Upper lobe of left lung (tissue), 6 donors: ENCODE results near the gene ATG9B. TPM values are rescaled to one million over a fixed set of nuclear protein-coding genes. Genes with fewer than 3 reads are reported as not detected.

ENCODE experiments used
- ATAC-seq, 2 donors: fragments of 200-7000 bp; cut with Tn5 transposase; one replicate each; pipeline ENCODE4 v1.9.1; 2022; ENCODE audit warnings: mild to moderate bottlenecking in 2 of 2, moderate library complexity in 2 of 2; ENCODE audit not compliant: low FRiP score in 2 of 2
- DNase-seq, 2 donors: peaks; one replicate each; pipeline ENCODE4 v3.0.0-alpha.2; 2019 to 2020
- H3K27ac ChIP-seq, 4 donors: fragments of 200-600 bp; sonication (generic); one replicate each; pipeline ENCODE4 v1.5.1; 2016 to 2019
- H3K27me3 ChIP-seq, 4 donors: fragments of 200-600 bp; sonication (generic); one replicate each; pipeline ENCODE4 v1.5.1; 2017 to 2019
- H3K36me3 ChIP-seq, 4 donors: fragments of 200-600 bp; sonication (generic); one replicate each; pipeline ENCODE4 v1.5.1; 2016 to 2019
- H3K4me1 ChIP-seq, 4 donors: fragments of 200-600 bp; sonication (generic); one replicate each; pipeline ENCODE4 v1.5.1; 2018 to 2019
- H3K4me3 ChIP-seq, 4 donors: fragments of 200-600 bp; sonication (generic); one replicate each; pipeline ENCODE4 v1.5.1; 2017 to 2019; ENCODE audit warnings: mild to moderate bottlenecking in 2 of 4, moderate library complexity in 1 of 4
- H3K9me3 ChIP-seq, 4 donors: fragments of 200-600 bp; sonication (generic); one replicate each; pipeline ENCODE4 v1.5.1; 2018 to 2019
- EP300 ChIP-seq, 4 donors: sonication (generic); formaldehyde crosslinking; IDR thresholded peaks; one replicate each; pipeline ENCODE4 v1.5.1; 2017; ENCODE audit warnings: antibody characterized with exemption in 4 of 4, control low read depth in 2 of 4
- POLR2A ChIP-seq, 4 donors: fragments of 450-650 bp; IDR thresholded peaks; one replicate each; pipeline ENCODE4 v1.5.1; 2016 to 2017; ENCODE audit warnings: antibody characterized with exemption in 4 of 4, mild to moderate bottlenecking in 2 of 4
- POLR2AphosphoS5 ChIP-seq, 2 donors: sonication (generic); formaldehyde crosslinking; IDR thresholded peaks; one replicate each; pipeline ENCODE4 v1.5.1; 2017; ENCODE audit warnings: antibody characterized with exemption in 2 of 2
- WGBS, 2 donors: methylation state at CpG; one replicate each; pipeline ENCODE4 v1.1.5; 2017 to 2018; 5-methylcytosine and 5-hydroxymethylcytosine counted together
- total RNA-seq, 6 donors: library from RNA; depleted of rRNA in 4 of 6; stranded (reverse); fragments of >200 nt in 4 of 6; gene quantifications; one replicate each; pipeline versions ENCODE4 v1.1.0 to v1.2.1, GENCODE V29; 2016 to 2021
- TF ChIP-seq, protein P1 (sequence below), 6 experiments: fragments of 450-650 bp in 4 of 6; fragments of 200-600 bp in 2 of 6; sonication (generic) in 2 of 6; IDR thresholded peaks; one replicate each; pipeline ENCODE4 v1.5.1; 2016 to 2019; ENCODE audit warnings: antibody characterized with exemption in 6 of 6
- donor health status: DM: no; HTN: no; CAD: no; lungs with moderate emphysema.
- donor health status: DM: no; HTN: yes; CAD: no; lungs with severe emphysema.

The ATG9B gene
- total RNA-seq, 6 donors from 2014 or later, result 0.46 to 5.2 (median 1.0) TPM

DNA sequence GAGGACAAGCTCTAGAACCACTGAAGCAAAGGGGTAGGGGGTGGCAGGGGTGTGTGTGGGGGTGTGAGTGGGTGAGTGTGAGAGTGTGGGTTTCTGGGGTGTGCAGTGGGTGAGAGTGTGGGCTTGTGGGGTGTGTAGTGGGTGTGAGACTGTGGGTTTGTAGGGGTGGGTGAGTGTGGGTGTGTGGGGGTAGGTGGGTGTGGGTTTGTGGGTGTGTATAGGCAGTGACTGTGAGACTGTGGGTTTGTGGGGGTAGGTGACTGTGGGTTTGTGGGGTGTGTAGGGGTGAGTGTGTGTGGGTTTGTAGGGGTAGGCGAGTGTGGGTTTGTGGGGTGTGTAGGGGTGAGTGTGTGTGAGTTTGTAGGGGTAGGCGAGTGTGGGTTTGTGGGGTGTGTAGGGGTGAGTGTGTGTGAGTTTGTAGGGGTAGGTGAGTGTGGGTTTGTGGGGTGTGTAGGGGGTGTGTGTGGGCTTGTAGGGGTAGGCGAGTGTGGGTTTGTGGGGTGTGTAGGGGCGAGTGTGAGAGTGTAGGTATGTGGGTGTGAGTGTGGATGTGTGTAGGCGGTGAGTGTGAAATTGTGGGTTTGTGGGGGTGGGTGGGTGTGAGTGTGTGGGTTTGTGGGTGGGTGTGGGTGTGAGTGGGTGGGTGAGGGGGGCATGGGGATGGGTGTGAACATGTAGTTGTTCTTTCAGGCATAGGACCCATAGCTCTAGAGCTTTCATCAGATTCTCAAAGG lies 24.6 kb downstream of the ATG9B start:
- Histone ChIP-seq H3K9me3 (no peaks in the 10 kb centered on the region), H3K27ac (no peak overlapping the region), H3K4me1 (peaks cover 12 to 20% (median 17%) of the 10 kb centered on the region in 4 donors), H3K4me3 (no peak overlapping the region), H3K27me3 (no peaks in the 10 kb centered on the region), H3K36me3 (peaks cover 0 to 24% (median 0%) of the 10 kb centered on the region in 4 donors)
- DNase-seq (no peak), ATAC-seq (no peak)
- TF ChIP-seq, protein P1, sequence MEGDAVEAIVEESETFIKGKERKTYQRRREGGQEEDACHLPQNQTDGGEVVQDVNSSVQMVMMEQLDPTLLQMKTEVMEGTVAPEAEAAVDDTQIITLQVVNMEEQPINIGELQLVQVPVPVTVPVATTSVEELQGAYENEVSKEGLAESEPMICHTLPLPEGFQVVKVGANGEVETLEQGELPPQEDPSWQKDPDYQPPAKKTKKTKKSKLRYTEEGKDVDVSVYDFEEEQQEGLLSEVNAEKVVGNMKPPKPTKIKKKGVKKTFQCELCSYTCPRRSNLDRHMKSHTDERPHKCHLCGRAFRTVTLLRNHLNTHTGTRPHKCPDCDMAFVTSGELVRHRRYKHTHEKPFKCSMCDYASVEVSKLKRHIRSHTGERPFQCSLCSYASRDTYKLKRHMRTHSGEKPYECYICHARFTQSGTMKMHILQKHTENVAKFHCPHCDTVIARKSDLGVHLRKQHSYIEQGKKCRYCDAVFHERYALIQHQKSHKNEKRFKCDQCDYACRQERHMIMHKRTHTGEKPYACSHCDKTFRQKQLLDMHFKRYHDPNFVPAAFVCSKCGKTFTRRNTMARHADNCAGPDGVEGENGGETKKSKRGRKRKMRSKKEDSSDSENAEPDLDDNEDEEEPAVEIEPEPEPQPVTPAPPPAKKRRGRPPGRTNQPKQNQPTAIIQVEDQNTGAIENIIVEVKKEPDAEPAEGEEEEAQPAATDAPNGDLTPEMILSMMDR (IDR thresholded peaks at IDR 0.05), result no peak
- no peak for TF ChIP-seq POLR2AphosphoS5 (IDR thresholded peaks at IDR 0.05)
- TF ChIP-seq EP300 (IDR thresholded peaks at IDR 0.05), result no peak
- TF ChIP-seq POLR2A (IDR thresholded peaks at IDR 0.05), result no peak
- 84 to 87% methylated on average over 5 of the region's 5 CpGs for WGBS, 2 donors

DNA sequence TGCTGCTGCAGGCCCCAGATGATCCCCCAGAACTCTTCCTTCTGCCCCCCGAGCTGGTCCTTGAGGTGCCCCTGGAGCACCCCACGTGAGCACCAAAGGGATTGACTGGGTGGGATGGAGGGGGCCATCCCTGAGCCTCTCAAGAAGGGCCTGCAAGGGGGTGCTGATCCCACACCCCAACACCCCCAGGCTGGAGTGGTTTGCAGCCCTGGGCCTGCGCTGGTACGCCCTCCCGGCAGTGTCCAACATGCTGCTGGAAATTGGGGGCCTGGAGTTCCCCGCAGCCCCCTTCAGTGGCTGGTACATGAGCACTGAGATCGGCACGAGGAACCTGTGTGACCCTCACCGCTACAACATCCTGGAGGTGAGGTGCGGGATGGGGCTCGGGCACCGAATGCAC lies 25.3 kb downstream of the ATG9B start:
- DNase-seq, result no peak
- TF ChIP-seq EP300 (IDR thresholded peaks at IDR 0.05) (no peak), POLR2A (IDR thresholded peaks at IDR 0.05) (no peak), POLR2AphosphoS5 (IDR thresholded peaks at IDR 0.05) (no peak)
- TF ChIP-seq, protein P1 (IDR thresholded peaks at IDR 0.05), result no peak
- H3K27ac ChIP-seq, result no peak overlapping the region
- no peaks in the 10 kb centered on the region for H3K9me3 ChIP-seq
- peaks cover 18 to 27% (median 24%) of the 10 kb centered on the region in 4 donors for H3K4me1 ChIP-seq
- ATAC-seq, result no peak
- H3K4me3 ChIP-seq, result no peak overlapping the region
- 88 to 91% methylated on average over 9 to 10 of the region's 12 CpGs for WGBS, 2 donors
- H3K27me3 ChIP-seq, result no peaks in the 10 kb centered on the region
- peaks cover 0 to 24% (median 0%) of the 10 kb centered on the region in 4 donors for H3K36me3 ChIP-seq

DNA sequence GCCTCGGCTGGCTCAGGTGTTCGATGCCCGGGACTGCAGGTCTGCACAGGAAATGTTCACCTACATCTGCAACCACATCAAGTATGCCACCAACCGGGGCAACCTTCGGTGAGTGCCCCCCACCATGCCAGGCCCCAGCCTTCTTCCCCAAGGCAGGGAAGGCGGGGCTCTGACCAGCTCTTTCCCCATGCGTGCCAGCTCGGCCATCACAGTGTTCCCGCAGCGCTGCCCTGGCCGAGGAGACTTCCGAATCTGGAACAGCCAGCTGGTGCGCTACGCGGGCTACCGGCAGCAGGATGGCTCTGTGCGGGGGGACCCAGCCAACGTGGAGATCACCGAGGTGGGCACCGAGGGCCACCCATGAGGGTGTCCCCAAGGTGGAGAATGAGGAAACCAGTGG lies 26.0 kb downstream of the ATG9B start:
- Histone ChIP-seq H3K9me3 (no peaks in the 10 kb centered on the region), H3K4me3 (no peak overlapping the region), H3K4me1 (peaks cover 21 to 32% (median 25%) of the 10 kb centered on the region in 4 donors), H3K36me3 (peaks cover 0 to 24% (median 0%) of the 10 kb centered on the region in 4 donors), H3K27me3 (no peaks in the 10 kb centered on the region), H3K27ac (no peak overlapping the region)
- TF ChIP-seq EP300 (IDR thresholded peaks at IDR 0.05) (no peak), POLR2AphosphoS5 (IDR thresholded peaks at IDR 0.05) (no peak), POLR2A (IDR thresholded peaks at IDR 0.05) (no peak)
- TF ChIP-seq, protein P1 (IDR thresholded peaks at IDR 0.05), result no peak
- WGBS, 2 donors, result 86 to 95% methylated on average over 13 to 20 of the region's 20 CpGs
- ATAC-seq (no peak), DNase-seq (no peak)

GRCh38 chr7:150997817-150998216 lies 26.5 kb downstream of the ATG9B start:
- H3K27ac ChIP-seq, result no peak overlapping the region
- no peaks in the 10 kb centered on the region for H3K9me3 ChIP-seq
- peaks cover 0 to 24% (median 0%) of the 10 kb centered on the region in 4 donors for H3K36me3 ChIP-seq
- no peak overlapping the region for H3K4me3 ChIP-seq
- no peaks in the 10 kb centered on the region for H3K27me3 ChIP-seq
- peaks cover 19 to 37% (median 27%) of the 10 kb centered on the region in 4 donors for H3K4me1 ChIP-seq
- TF ChIP-seq POLR2AphosphoS5 (IDR thresholded peaks at IDR 0.05) (no peak), POLR2A (IDR thresholded peaks at IDR 0.05) (no peak), EP300 (IDR thresholded peaks at IDR 0.05) (no peak)
- TF ChIP-seq, protein P1 (IDR thresholded peaks at IDR 0.05), result no peak
- DNase-seq, result no peak
- ATAC-seq, result no peak
- 87 to 93% methylated on average over 3 to 5 of the region's 5 CpGs for WGBS, 2 donors
